ENCODE results near the gene PKP4. TPM values are rescaled to one million over a fixed set of nuclear protein-coding genes. Genes with fewer than 3 reads are reported as not detected.

The PKP4 gene
- total RNA-seq, 1 experiment from 2014 or later = 52.0 TPM

GRCh38 chr2:158489366-158490112, 32.8 kb downstream of the PKP4 start:
- Histone ChIP-seq H4K8ac (replicated peaks; ENCODE audit: insufficient read length, low read depth, low read length) (no peak overlapping the region), H3K23me2 (ENCODE audit: insufficient read length, low read depth, low read length, poor library complexity, severe bottlenecking) (no peaks in the 10 kb centered on the region), H2BK20ac (ENCODE audit: low read depth, low read length, poor library complexity, severe bottlenecking) (no peak overlapping the region), H2AK5ac (ENCODE audit: insufficient read length, low read length) (no peak overlapping the region), H2AFZ (ENCODE audit: low read length) (no peak overlapping the region), H3T11ph (ENCODE audit: low read length) (no peak overlapping the region), H4K20me1 (ENCODE audit: control insufficient read depth, insufficient read depth, insufficient read length) (no peaks in the 10 kb centered on the region), H3K9ac (ENCODE audit: extremely low read depth, insufficient read length, low read length) (no peak overlapping the region), H3K4me2 (ENCODE audit: insufficient read depth, insufficient read length, low read length) (peak overlapping the region; percentile 21), H3K56ac (ENCODE audit: insufficient read length, low read depth, low read length) (no peak overlapping the region), H3K79me1 (ENCODE audit: insufficient read depth, low read depth, low read length, poor library complexity, severe bottlenecking) (peaks cover 12% of the 10 kb centered on the region), H3K27ac (ENCODE audit: insufficient read length, low read depth, low read length) (no peak overlapping the region), H2BK5ac (ENCODE audit: insufficient read length, low read length) (no peak overlapping the region), H3K9me3 (ENCODE audit: control insufficient read depth, low read depth, low read length) (no peaks in the 10 kb centered on the region), H3K27me3 (ENCODE audit: insufficient read depth, low read length) (no peaks in the 10 kb centered on the region), H3K18ac (ENCODE audit: insufficient read length, low read depth, low read length) (no peak overlapping the region), H2BK15ac (ENCODE audit: low read depth, low read length) (no peak overlapping the region), H3K23ac (ENCODE audit: insufficient read length, low read depth, low read length) (no peak overlapping the region), H4K5ac (ENCODE audit: insufficient read length, low read depth, low read length) (no peak overlapping the region), H3K4ac (ENCODE audit: low read depth, low read length) (no peak overlapping the region), H2BK12ac (ENCODE audit: insufficient read length, low read depth, low read length) (no peak overlapping the region), H3K4me1 (ENCODE audit: insufficient read depth, low read length) (no peaks in the 10 kb centered on the region; the same call in 1 of the 2 replicates), H4K91ac (ENCODE audit: insufficient read length, low read depth, low read length) (no peak overlapping the region), H3K14ac (ENCODE audit: insufficient read depth, low read length) (no peak overlapping the region), H3K79me2 (ENCODE audit: insufficient read depth, low read length) (peaks cover 13% of the 10 kb centered on the region; the same call in 1 of the 2 replicates), H2BK120ac (ENCODE audit: low read depth, low read length, poor library complexity, severe bottlenecking) (no peak overlapping the region)
- H3K9me3 Mint-ChIP-seq = no peaks in the 10 kb centered on the region
- no peak for DNase-seq
- peak overlapping the region in 1 of 2 experiments; percentile 18; a peak in 2 of 5 replicates for H3K4me3 Mint-ChIP-seq
- no peaks in the 10 kb centered on the region for H3K27me3 Mint-ChIP-seq (ENCODE audit: low read depth)
- TF ChIP-seq CTCF (conservative IDR thresholded peaks at IDR 0.05) = peak; percentile 21; the same call in 1 of the 3 replicates
- H3K4me1 Mint-ChIP-seq = peaks cover 68 to 72% of the 10 kb centered on the region in 2 experiments
- H3K27ac Mint-ChIP-seq = peak overlapping the region in 2 of 3 experiments; percentile 3 to 55; a peak in 3 of 7 replicates
- no peaks in the 10 kb centered on the region for H3K36me3 Mint-ChIP-seq (ENCODE audit: insufficient read depth in 1 of 3, low read depth in 3 of 3)
- WGBS (ENCODE audit: extremely low coverage, insufficient read length, low lambda C conversion rate) = no CpG with 5 or more reads among the region's 6 CpGs
